Cortex of kidney (tissue), 1 donor: ENCODE measurements around the gene DYNLT2.

ENCODE experiments used
- DNase-seq: peaks from one replicate; lab custom pipeline; 2025; lab: John Stamatoyannopoulos, UW

The DYNLT2 gene

DNA sequence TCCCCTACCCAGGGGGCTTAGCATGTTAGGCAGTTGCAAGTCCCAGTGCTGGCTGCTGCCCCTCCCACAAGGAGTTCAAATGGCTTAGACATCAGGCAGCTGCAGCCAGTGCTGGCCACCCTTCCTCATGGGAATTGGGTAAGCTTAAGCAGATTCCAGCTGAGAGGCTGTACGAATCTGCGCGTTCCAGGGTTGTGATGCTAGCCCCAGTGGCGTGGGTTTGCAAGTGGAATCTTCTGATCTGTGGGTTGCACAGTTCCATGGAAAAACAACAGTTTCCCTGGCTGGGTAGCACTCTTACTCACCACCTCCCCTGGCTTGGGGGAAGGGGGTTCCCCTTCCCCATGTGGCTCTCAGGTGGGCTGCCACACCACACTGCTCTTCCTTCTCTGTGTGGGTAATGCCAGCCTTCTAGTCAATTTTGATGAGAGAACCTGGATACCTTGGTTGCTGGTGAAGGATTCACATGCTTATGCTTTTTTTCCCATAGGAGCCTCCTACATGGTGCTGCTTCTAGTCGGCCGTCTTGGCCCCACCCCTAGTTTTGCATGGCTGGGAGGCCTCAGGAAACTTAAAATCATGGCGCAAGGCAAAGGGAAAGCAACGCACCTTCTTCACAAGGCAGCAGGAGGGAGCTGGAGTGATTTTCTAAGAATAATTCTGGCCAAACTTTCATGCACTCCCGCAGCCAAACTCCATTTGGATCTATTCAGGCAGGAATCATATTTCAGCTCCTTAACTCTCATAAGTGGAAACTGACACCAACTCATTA lies 13.0 kb downstream of the DYNLT2 start:
- no peak for DNase-seq

DNA sequence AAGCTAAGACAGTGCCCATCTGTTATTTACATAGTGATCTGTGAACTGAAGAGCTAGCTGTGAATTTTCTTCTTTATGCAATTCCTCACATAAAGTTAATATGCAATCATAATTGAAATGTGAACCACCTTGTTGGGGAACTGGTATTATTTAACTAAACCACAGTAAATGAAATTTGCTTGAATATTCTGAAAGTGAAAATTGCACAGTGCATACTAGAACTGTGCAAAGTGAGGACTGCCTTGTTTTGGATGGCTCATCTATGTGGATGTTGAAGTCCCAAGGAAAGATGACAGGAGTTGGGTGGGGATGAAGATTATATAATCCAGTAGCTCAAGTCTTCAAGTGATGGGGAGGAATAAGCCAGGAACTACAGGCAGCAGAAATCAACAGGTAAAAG lies 21.4 kb downstream of the DYNLT2 start:
- no peak for DNase-seq

DNA sequence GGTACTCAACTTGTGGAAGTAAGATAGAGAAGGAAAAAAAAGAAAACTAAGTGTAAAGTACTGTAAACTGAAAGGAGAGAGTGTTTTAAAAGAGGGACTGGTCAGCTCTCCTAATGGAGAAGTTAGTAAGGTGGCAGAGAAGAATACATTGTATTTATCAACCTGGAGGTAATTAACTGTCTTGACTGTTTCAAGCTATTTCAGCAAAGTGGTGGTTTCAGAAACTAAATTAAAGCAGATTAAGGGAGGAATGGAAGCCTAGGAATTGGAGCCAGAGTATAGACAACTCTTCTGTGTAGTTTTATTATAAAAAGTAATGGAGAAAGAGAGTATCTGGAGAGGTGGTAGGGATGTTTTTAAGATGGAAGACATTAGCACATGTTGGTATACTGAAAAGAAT lies 24.4 kb downstream of the DYNLT2 start:
- no peak for DNase-seq

- no peak for DNase-seq
These were observed 25.3 kb downstream of the DYNLT2 start for GRCh38 chr6:169726049-169726400.

DNA sequence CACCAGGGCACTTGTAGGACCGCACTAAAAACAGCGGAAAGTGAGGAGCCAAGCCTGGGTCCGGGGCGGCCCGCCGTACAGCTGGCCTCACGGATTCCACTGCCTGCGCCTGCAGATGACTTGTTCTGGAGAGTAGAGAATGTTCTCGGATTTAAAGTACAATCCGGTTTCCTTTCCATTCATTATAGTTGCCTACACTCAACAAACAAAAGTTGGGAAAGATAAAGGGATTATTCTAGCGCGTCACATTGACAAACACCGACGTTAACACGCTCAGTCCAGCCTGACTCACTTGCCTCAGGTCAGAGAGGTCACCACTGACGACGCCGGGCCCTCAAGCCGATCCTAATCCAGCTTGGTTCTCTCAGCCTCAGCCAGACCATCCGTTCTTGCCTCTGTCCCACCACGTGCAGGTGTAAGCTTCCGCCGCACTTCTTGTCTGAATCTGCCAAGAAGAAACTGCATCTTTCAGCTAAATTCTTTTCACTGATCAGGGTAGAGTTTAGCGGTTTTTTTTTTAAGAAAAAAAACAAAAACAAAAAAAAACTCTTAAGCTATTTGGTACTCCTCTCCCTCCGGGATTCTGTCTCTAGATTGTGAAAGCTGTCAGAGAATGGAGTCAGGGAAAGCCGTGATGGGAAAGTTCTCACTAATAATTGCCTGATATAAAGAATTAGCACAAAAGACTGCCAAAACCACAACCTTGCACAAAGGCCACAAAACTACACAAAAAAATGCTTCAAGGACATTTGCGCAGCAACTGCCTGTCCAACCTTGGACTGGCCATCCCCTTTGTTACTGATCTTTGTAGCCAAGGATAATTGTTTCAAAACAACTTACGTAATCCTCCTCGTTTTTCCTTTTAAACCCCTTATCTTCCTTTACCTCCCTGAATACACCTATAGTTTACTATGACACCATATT lies 26.0 kb downstream of the DYNLT2 start:
- no peak for DNase-seq

DNA sequence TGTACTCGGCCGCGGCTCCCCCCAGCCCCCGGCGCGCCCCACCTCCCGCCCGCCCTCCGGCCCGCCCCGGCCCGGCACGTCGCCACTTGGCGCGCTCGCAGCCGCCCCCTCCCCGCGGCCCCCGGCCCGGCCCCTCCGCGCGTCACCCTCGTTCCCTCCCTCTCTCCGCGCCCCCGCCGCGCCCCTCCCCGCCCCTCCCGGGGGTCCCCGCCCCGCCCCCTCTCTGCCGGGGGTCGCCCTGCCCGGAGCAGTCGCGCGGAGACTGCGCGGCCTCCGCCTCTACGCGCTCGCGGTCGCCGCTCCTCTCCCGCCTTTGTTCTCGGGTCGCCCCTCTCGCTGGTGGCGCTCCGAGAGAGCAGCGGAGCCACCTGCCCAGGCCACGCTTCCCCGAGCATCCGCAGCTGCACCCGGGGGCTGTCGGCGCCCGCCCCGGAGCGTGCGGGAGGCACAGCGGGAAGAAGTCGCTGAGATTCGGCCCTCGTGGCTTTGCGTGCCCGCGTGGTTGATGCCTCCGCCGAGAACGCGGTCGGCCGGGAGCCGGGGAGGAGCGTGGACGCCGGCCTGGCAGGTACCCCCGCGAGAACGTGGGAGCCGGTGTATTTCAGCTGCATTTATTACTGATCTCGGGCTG lies 26.8 kb downstream of the DYNLT2 start, which contains the start of gene PHF10:
Gene PHF10 (minus strand): TSS at position 7 of the 631 bp plus-strand sequence. CDS start 569 bp downstream, outside the sequence.
- DNase-seq: no peak

DNA sequence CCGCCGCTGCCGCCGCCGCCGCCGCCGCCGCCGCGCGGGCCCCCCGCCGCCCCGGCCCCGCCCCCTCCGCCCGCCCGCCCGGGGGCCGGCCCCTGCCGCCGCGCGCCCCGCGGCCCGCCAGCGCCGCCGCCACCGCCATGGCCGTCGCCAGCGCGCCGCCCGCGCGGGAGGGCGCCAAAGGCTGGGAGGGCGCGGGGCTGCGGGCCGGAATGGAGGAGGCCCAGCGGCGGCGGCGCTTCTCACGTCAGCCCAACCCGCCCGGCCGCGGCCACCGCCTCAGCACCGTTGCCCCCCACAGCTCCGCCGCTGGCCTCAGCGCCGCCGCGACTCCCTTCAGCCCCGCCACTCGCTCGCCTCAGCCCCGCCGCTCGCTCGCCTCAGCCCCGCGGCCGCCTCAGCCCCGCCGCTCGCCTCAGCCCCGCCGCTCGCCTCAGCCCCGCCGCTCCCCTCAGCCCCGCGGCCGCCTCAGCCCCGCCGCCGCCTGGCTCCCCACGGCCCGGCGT lies 27.3 kb downstream of the DYNLT2 start:
- DNase-seq: no peak

DNA sequence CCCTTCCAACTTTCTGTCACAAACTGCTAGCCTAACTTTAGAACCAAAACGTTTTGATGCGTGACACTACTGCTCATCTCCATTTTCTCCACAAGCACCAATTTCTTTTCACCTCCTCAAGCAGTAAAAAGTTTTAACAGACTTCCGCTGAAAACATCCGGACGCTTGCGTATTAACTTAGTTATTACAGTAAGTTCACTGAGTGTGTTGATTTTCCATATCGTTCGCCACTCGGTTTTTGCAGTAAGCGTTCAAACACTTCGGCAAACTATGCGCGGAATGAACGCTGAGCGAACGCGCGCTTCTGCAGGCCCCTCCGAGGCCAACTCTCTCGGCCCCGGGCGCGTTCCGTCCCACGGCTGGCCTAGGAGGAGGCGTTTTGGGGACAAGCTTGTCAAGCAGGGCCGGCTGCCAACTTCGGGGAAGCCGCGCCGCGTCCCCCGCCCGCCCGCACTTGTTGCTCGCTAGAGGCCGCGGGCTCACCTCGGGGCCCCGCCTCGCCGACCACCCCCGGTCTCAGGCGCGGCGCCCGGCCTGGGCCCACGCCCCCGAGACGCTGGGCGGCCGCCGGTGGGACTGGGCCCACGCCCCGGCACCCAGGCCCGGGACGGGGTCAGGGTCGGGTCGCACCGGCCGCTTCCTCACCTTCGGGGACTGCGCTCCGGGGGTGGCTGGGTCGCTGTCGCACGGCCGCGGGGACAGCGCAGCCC lies 28.0 kb downstream of the DYNLT2 start:
- no peak for DNase-seq

DNA sequence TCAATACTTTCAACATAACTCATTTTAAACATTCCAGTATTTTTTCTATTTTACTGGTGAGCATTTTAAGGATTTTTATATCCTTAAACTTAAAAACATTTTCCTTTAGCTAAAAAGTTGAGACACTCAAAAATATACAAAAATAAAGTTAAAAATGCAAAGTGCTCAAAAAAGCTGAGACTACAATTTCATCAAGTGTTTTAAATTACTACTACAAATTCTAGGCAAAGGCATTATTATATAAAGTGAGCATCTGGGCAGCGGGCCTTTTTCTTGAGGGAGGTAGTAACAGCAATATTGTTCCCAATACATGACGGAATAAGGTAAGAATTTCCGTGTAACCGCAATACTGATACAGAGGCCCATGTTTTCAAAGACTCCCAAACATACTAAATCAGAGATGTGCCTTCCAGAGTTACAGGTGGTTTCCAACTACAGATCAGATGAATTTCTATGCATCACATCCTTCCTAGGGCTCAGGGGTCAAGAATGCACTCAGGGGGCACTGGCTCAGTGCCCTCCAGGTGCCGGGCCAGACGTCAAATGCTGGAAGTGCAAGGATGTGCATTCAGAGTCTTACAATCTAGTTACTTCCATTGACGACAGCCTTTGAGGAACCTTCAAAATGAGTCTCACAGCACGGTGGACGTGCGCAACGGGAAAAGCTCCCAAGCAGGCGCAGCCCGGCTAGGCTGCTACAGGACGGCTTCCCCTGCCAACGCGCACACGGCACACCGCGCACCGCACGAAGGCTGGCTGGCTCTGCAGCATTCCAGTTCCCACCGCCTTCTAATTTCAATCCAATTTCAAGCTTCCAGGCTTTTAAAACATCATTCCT lies 28.8 kb downstream of the DYNLT2 start:
- DNase-seq: no peak

DNA sequence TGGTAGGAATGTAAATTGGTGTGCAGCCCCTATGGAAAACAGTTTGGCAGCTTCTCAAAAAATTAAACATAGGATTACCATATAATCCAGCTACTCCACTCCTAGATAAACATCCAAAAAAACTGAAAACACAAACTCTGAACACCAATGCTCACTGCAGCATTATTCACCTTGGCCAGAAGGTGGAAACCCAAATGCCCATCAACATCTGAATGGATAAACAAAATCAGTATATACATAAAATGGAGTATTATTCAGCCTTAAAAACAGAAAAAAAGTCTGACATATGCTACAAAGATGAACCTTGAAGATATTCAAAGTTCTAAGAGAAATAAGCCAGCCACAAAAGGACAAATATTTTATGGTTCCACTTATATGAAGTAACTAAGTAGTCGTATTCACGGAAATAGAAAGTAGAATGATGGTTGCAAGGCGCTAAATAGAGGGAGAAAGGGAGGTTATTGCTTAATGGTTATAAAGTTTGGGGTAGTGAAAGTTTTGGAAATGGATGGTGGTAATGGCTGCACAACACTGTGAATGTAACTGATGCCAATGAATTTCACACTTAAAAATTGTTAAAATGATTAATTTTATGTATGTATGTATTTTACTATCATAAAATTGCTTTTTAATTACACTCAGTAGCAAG lies 31.0 kb downstream of the DYNLT2 start:
- DNase-seq: no peak

DNA sequence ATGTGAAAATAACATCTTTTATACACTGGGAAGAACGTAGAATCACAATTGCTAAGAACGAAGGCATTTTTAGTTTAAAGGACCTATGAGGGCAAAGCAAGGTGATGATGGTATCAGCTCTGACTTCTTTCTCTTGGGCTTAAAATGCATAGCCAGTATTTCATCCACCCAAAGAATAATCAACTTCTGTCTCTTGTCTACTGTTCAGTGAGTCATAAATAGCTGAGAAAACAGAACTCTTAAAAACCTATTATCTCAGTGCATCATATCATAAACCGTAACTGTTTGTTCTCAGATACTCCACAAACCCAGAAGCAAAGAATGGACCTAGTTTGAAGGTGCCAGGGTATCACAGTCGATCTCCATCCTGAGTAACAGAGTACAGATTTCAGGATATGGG lies 32.3 kb downstream of the DYNLT2 start:
- DNase-seq: no peak

DNA sequence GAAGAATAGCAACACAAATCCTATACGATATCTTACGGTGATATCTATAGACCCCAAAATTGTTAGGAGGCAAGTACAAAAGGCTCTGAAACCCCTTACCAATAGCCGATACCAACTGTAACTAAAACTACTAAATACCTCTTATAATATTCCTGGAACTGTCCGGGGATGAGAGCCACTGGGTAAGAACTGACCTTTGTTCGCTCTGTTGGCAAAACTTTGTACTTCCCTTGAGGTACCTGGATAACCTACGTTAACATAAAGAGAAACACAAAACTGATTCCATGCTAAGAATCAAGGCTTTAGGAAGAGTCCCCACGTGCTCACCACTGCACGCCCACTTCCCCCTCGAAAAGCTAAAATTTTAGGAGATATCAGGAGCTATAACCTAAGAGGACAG lies 36.8 kb downstream of the DYNLT2 start:
- no peak for DNase-seq

GRCh38 chr6:169714178-169714577 lies 37.2 kb downstream of the DYNLT2 start:
- no peak for DNase-seq

GRCh38 chr6:169710009-169710408 lies 41.4 kb downstream of the DYNLT2 start:
- no peak for DNase-seq

- no peak for DNase-seq
These were observed 42.1 kb downstream of the DYNLT2 start for GRCh38 chr6:169709293-169709692.

DNA sequence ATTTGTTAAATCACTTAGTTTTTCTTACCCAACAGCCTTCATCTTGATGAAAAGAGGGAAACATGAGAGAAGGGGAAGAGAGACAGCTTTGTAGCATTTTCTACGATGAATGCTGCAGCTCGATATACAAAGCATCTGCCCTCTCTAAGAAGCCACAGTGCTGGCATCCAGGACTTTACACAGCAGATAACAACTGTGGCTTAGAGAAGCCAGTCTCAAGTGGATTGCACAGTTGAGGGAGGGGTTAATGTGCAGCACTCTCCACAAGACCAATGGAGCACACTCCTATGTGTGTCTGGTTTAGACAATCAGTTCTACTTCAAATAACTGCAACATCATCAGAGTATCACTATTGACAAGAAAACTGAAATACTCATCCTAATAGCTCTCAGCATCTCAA lies 43.6 kb downstream of the DYNLT2 start:
- no peak for DNase-seq

DNA sequence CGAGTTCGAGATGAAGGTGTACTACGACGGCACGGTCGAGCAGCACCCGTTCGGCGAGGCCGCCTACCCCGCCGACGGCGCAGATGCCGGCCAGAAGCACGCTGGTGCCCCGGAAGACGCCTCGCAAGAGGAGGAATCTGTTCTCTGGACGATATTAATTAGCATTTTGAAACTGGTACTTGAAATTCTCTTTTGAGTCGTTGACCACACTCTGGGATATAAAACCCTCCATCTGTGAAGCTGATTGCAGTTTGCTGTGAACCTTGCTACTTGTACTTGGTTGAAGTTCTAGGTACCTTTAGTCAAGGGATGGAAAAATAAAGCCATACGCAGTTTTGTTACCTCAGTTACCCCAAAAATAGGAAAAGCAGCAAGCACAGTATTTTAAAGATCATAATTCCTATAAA lies 48.5 kb downstream of the DYNLT2 start:
- no peak for DNase-seq

DNA sequence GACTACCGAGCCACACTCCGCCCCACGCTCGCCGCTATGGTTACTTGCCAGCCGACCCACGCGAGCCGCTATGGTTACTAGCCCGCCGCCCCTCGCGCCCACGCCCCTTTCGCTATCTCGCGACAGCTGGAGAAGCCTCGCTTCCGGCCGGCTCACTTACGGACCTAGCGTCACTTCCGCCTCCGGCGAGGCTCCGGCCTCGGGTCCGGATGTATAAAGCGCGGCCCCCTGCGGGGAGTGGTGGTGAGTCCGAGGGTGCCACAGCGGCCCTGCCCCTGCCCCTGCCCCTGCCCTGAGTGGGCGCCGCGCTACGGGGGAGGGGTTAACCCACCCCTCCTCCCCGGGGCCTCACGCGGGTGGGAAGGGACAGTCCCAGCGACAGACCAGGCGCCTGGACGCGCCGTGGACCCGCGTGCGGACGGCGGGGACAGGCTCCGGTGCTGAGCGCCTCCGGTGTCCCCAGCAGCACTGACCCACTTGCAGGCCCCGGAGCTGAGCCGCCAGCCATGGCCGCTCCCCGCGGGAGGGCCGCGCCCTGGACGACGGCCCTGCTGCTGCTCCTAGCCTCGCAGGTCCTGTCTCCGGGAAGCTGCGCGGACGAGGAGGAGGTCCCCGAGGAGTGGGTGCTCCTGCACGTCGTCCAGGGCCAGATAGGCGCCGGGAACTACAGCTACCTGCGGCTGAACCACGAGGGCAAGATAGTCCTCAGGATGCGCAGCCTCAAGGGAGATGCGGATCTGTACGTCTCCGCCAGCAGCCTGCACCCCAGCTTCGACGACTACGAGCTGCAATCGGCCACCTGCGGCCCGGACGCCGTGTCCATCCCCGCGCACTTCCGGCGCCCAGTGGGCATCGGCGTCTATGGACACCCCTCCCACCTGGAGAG lies 49.2 kb downstream of the DYNLT2 start, which contains the start of the genes C6orf120 and WDR27:
Gene C6orf120 (plus strand): TSS at position 173 of the 886 bp plus-strand sequence. CDS start 334 bp downstream, at position 507.
Gene WDR27 (minus strand): TSS at position 76 of the 886 bp plus-strand sequence. CDS start 13,024 bp downstream, outside the sequence.
- DNase-seq: no peak
